ENCODE measurements around the gene MMP13.

The MMP13 gene

GRCh38 chr11:102936864-102937509, 18.5 kb downstream of the MMP13 start:
- no peak for TF ChIP-seq ZBTB7A (IDR thresholded peaks at IDR 0.05; ENCODE audit: low read depth)
- no peak for TF ChIP-seq FOXM1 (IDR thresholded peaks at IDR 0.05; ENCODE audit: borderline replicate concordance, low read depth)
- TF ChIP-seq USF1 (IDR thresholded peaks at IDR 0.05): no peak
- TF ChIP-seq TAF1 (IDR thresholded peaks at IDR 0.05; ENCODE audit: low read depth): no peak
- TF ChIP-seq YY1 (IDR thresholded peaks at IDR 0.05; ENCODE audit: low read depth): no peak
- TF ChIP-seq EGR1 (IDR thresholded peaks at IDR 0.05): no peak
- no peak for TF ChIP-seq NFIC (IDR thresholded peaks at IDR 0.05)
- no peak for TF ChIP-seq TCF12 (IDR thresholded peaks at IDR 0.05; ENCODE audit: low read depth)
- TF ChIP-seq MAX (IDR thresholded peaks at IDR 0.05): no peak
- TF ChIP-seq CREB1 (IDR thresholded peaks at IDR 0.05; ENCODE audit: low read depth): no peak
- no peak for TF ChIP-seq EP300 (IDR thresholded peaks at IDR 0.05; ENCODE audit: borderline replicate concordance)
- TF ChIP-seq TEAD4 (IDR thresholded peaks at IDR 0.05): no peak
- no peak for TF ChIP-seq REST (IDR thresholded peaks at IDR 0.05; ENCODE audit: low read depth)
- TF ChIP-seq RAD21 (IDR thresholded peaks at IDR 0.05; ENCODE audit: low read depth): no peak
- TF ChIP-seq CEBPB (IDR thresholded peaks at IDR 0.05): no peak

GRCh38 chr11:102935514-102935913, 20.0 kb downstream of the MMP13 start:
- no peak for TF ChIP-seq ZBTB7A (IDR thresholded peaks at IDR 0.05; ENCODE audit: low read depth)
- TF ChIP-seq FOXM1 (IDR thresholded peaks at IDR 0.05; ENCODE audit: borderline replicate concordance, low read depth): no peak
- no peak for TF ChIP-seq TCF12 (IDR thresholded peaks at IDR 0.05; ENCODE audit: low read depth)
- no peak for TF ChIP-seq TEAD4 (IDR thresholded peaks at IDR 0.05)
- TF ChIP-seq REST (IDR thresholded peaks at IDR 0.05; ENCODE audit: low read depth): no peak
- no peak for TF ChIP-seq TAF1 (IDR thresholded peaks at IDR 0.05; ENCODE audit: low read depth)
- TF ChIP-seq NFIC (IDR thresholded peaks at IDR 0.05): no peak
- no peak for TF ChIP-seq MAX (IDR thresholded peaks at IDR 0.05)

- TF ChIP-seq ZBTB7A (IDR thresholded peaks at IDR 0.05; ENCODE audit: low read depth) (no peak), NFIC (IDR thresholded peaks at IDR 0.05) (no peak), YY1 (IDR thresholded peaks at IDR 0.05; ENCODE audit: low read depth) (no peak), USF1 (IDR thresholded peaks at IDR 0.05) (no peak), FOXM1 (IDR thresholded peaks at IDR 0.05; ENCODE audit: borderline replicate concordance, low read depth) (no peak), RAD21 (IDR thresholded peaks at IDR 0.05; ENCODE audit: low read depth) (no peak), CREB1 (IDR thresholded peaks at IDR 0.05; ENCODE audit: low read depth) (no peak), CEBPB (IDR thresholded peaks at IDR 0.05) (no peak), EGR1 (IDR thresholded peaks at IDR 0.05) (no peak), REST (IDR thresholded peaks at IDR 0.05; ENCODE audit: low read depth) (no peak), MAX (IDR thresholded peaks at IDR 0.05) (no peak), TCF12 (IDR thresholded peaks at IDR 0.05; ENCODE audit: low read depth) (no peak)
Measured at GRCh38 chr11:102934735-102935134, 20.8 kb downstream of the MMP13 start.

GRCh38 chr11:102933627-102934026, 21.9 kb downstream of the MMP13 start:
- no peak for TF ChIP-seq CEBPB (IDR thresholded peaks at IDR 0.05)
- no peak for TF ChIP-seq TAF1 (IDR thresholded peaks at IDR 0.05; ENCODE audit: low read depth)
- no peak for TF ChIP-seq USF1 (IDR thresholded peaks at IDR 0.05)
- no peak for TF ChIP-seq TCF12 (IDR thresholded peaks at IDR 0.05; ENCODE audit: low read depth)
- no peak for TF ChIP-seq REST (IDR thresholded peaks at IDR 0.05; ENCODE audit: low read depth)
- TF ChIP-seq NFIC (IDR thresholded peaks at IDR 0.05): no peak
- TF ChIP-seq ZBTB7A (IDR thresholded peaks at IDR 0.05; ENCODE audit: low read depth): no peak
- TF ChIP-seq CREB1 (IDR thresholded peaks at IDR 0.05; ENCODE audit: low read depth): no peak
- TF ChIP-seq MAX (IDR thresholded peaks at IDR 0.05): no peak
- no peak for TF ChIP-seq RAD21 (IDR thresholded peaks at IDR 0.05; ENCODE audit: low read depth)
- TF ChIP-seq EP300 (IDR thresholded peaks at IDR 0.05; ENCODE audit: borderline replicate concordance): no peak
- TF ChIP-seq FOXM1 (IDR thresholded peaks at IDR 0.05; ENCODE audit: borderline replicate concordance, low read depth): no peak
- no peak for TF ChIP-seq YY1 (IDR thresholded peaks at IDR 0.05; ENCODE audit: low read depth)
- no peak for TF ChIP-seq EGR1 (IDR thresholded peaks at IDR 0.05)
- TF ChIP-seq TEAD4 (IDR thresholded peaks at IDR 0.05): no peak
